ENCODE results near the gene TMEM127.

- TF ChIP-seq CTCF (IDR thresholded peaks at IDR 0.05) = no peak
- TF ChIP-seq EP300 (IDR thresholded peaks at IDR 0.05) = no peak
- TF ChIP-seq MAFK (IDR thresholded peaks at IDR 0.05; ENCODE audit: partially characterized antibody) = no peak
- TF ChIP-seq MYC (IDR thresholded peaks at IDR 0.05; ENCODE audit: borderline replicate concordance, low read length) = no peak
- no peak for TF ChIP-seq POLR2A (IDR thresholded peaks at IDR 0.05; ENCODE audit: low read length)
- TF ChIP-seq EHMT2 (IDR thresholded peaks at IDR 0.05; ENCODE audit: low read depth) = no peak
Observed at GRCh38 chr2:96218508-96219131, 47.2 kb downstream of the TMEM127 start.

All from A549 (cell line).